Omental fat pad (tissue), 4 donors: ENCODE measurements around the gene AOC1. TPM values are rescaled to one million over a fixed set of nuclear protein-coding genes. Genes with fewer than 3 reads are reported as not detected.

Experiments used
- ATAC-seq: fragments of 150-250 bp; one replicate; pipeline ENCODE4 v1.9.1; 2016; ENCODE audit warnings: mild to moderate bottlenecking, moderate library complexity; ENCODE audit not compliant: low FRiP score
- DNase-seq: peaks from one replicate; pipeline ENCODE4 v3.0.0-alpha.2; 2019; ENCODE audit warnings: low spot score
- total RNA-seq, 4 donors: library from RNA; depleted of rRNA; stranded (reverse); fragments of >200 nt; gene quantifications; one replicate each; pipeline ENCODE4 v1.1.0, GENCODE V29; 2016
- TF ChIP-seq, protein P1 (sequence below), 3 donors: fragments of 450-650 bp; IDR thresholded peaks; one replicate each; pipeline ENCODE4 v1.5.1; 2016 to 2017; ENCODE audit warnings: antibody characterized with exemption in 3 of 3, mild to moderate bottlenecking in 3 of 3, moderate library complexity in 2 of 3

AOC1 gene
- total RNA-seq, 4 donors from 2014 or later: not detected

DNA sequence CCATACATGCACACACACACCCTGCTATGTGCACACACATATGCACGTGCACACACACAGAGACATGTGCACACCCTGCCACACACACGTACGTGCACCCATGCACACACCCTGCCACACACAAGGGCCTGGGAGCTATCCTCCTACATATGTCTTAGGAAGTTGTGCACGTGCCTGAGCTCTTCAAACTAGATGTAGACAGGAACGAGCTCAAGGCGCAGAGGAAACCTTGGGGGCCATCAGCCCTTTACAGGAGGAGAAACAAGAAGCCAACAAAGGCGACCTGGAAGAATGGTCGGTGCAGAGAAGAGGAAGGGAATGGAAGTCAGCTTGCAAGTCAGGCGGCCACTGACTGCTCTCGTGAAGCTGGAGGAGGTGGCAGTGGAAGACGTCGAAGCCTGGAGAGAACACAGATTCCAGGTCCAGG is 58.7 kb downstream of the AOC1 start:
- DNase-seq (no peak), ATAC-seq (no peak)
- TF ChIP-seq, protein P1, sequence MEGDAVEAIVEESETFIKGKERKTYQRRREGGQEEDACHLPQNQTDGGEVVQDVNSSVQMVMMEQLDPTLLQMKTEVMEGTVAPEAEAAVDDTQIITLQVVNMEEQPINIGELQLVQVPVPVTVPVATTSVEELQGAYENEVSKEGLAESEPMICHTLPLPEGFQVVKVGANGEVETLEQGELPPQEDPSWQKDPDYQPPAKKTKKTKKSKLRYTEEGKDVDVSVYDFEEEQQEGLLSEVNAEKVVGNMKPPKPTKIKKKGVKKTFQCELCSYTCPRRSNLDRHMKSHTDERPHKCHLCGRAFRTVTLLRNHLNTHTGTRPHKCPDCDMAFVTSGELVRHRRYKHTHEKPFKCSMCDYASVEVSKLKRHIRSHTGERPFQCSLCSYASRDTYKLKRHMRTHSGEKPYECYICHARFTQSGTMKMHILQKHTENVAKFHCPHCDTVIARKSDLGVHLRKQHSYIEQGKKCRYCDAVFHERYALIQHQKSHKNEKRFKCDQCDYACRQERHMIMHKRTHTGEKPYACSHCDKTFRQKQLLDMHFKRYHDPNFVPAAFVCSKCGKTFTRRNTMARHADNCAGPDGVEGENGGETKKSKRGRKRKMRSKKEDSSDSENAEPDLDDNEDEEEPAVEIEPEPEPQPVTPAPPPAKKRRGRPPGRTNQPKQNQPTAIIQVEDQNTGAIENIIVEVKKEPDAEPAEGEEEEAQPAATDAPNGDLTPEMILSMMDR (IDR thresholded peaks at IDR 0.05): no peak

Other genes with a start within 250 kb of the AOC1 start
- 100 to 1,000 TPM in 1 of 4 donors, 10 to 100 TPM in 3; 16.8 to 135 (median 48.3) TPM for gene GIMAP6, start 220.1 kb upstream of the AOC1 start, total RNA-seq
- gene GIMAP2, start 166.8 kb upstream of the AOC1 start, total RNA-seq: 10 to 100 TPM; 10.1 to 44.0 (median 12.8) TPM
- 10 to 100 TPM in 2 of 4 donors, 1 to 10 TPM in 2; 2.1 to 32.2 (median 9.0) TPM for gene GIMAP1, start 135.9 kb upstream of the AOC1 start, total RNA-seq
- 100 to 1,000 TPM in 1 of 4 donors, 10 to 100 TPM in 3; 17.0 to 146 (median 56.9) TPM for gene GIMAP5, start 115.1 kb upstream of the AOC1 start, total RNA-seq
- 100 to 1,000 TPM in 1 of 4 donors, 10 to 100 TPM in 3; 35.9 to 122 (median 80.0) TPM for gene TMEM176B, start 52.2 kb upstream of the AOC1 start, total RNA-seq
- 100 to 1,000 TPM in 1 of 4 donors, 10 to 100 TPM in 3; 18.1 to 105 (median 48.6) TPM for gene TMEM176A, start 51.7 kb upstream of the AOC1 start, total RNA-seq
- gene KCNH2, start 125.8 kb downstream of the AOC1 start, total RNA-seq: under 1 TPM; 0.12 to 0.56 (median 0.47) TPM
- gene NOS3, start 138.5 kb downstream of the AOC1 start, total RNA-seq: 10 to 100 TPM; 11.2 to 75.3 (median 25.2) TPM
- gene ATG9B, start 172.0 kb downstream of the AOC1 start, total RNA-seq: under 1 TPM in 1 of 4 donors, not detected in 3; 0.46 TPM
- 10 to 100 TPM; 25.5 to 39.4 (median 31.6) TPM for gene ABCB8, start 175.9 kb downstream of the AOC1 start, total RNA-seq
- 1 to 10 TPM; 1.6 to 3.2 (median 2.3) TPM for gene ASIC3, start 196.0 kb downstream of the AOC1 start, total RNA-seq
- 10 to 100 TPM in 1 of 4 donors, 1 to 10 TPM in 3; 6.1 to 10.4 (median 7.9) TPM for gene CDK5, start 205.4 kb downstream of the AOC1 start, total RNA-seq
- 100 to 1,000 TPM; 115 to 126 (median 118) TPM for gene SLC4A2, start 207.1 kb downstream of the AOC1 start, total RNA-seq
- 10 to 100 TPM; 44.0 to 67.6 (median 51.6) TPM for gene FASTK, start 228.3 kb downstream of the AOC1 start, total RNA-seq
- gene TMUB1, start 231.0 kb downstream of the AOC1 start, total RNA-seq: 10 to 100 TPM; 23.5 to 38.5 (median 26.9) TPM
- gene AGAP3, start 234.0 kb downstream of the AOC1 start, total RNA-seq: 10 to 100 TPM; 34.6 to 53.0 (median 47.9) TPM